GM19238 (cell line): ENCODE results near the gene HDGF.

Experiments used
- DNase-seq: peaks from one replicate; pipeline ENCODE4 v3.0.0; 2011; ENCODE audit warnings: low spot score; ENCODE audit not compliant: insufficient read length

The HDGF gene

GRCh38 chr1:156746728-156747631, 4.5 kb downstream of the HDGF start:
- DNase-seq = no peak

- DNase-seq = no peak
These were observed 5.1 kb downstream of the HDGF start for GRCh38 chr1:156746406-156746727.

GRCh38 chr1:156745881-156746280, 5.6 kb downstream of the HDGF start:
- no peak for DNase-seq

- no peak for DNase-seq
These were observed 6.6 kb downstream of the HDGF start for GRCh38 chr1:156744786-156745419.

- DNase-seq = no peak
These were observed 7.1 kb downstream of the HDGF start for GRCh38 chr1:156744344-156744743.

GRCh38 chr1:156743367-156744302, 7.8 kb downstream of the HDGF start:
- no peak for DNase-seq

- DNase-seq = no peak
These were observed 8.7 kb downstream of the HDGF start for GRCh38 chr1:156742801-156743200.

GRCh38 chr1:156742017-156742416, 9.5 kb downstream of the HDGF start:
- DNase-seq = no peak

GRCh38 chr1:156741481-156741983, 9.9 kb downstream of the HDGF start:
- no peak for DNase-seq

GRCh38 chr1:156740741-156741480, 10.6 kb downstream of the HDGF start, which contains the start of gene MRPL24:
MRPL24 (minus strand) TSS chr1:156741088; CDS start chr1:156738704, 2,384 bp downstream.
- peak; percentile 95 for DNase-seq

GRCh38 chr1:156740237-156740740, 11.2 kb downstream of the HDGF start:
- DNase-seq = no peak

- no peak for DNase-seq
These were observed 12.6 kb downstream of the HDGF start for GRCh38 chr1:156738916-156739315.

- no peak for DNase-seq
These were observed 13.1 kb downstream of the HDGF start for GRCh38 chr1:156738407-156738806.

- DNase-seq = no peak
These were observed 17.4 kb downstream of the HDGF start for GRCh38 chr1:156733989-156734584.

GRCh38 chr1:156728599-156729462, 22.6 kb downstream of the HDGF start, which contains the start of gene ISG20L2:
ISG20L2 (minus strand) TSS chr1:156728766; CDS start chr1:156727652, 1,114 bp downstream.
- peak; percentile 92 for DNase-seq

GRCh38 chr1:156727926-156728598, 23.4 kb downstream of the HDGF start, which contains the start of gene METTL25B:
METTL25B (plus strand) TSS chr1:156728469; CDS start chr1:156729105, 636 bp downstream.
- DNase-seq = peak; percentile 81

- DNase-seq = no peak
These were observed 24.0 kb downstream of the HDGF start for GRCh38 chr1:156727492-156727891.

- DNase-seq = no peak
These were observed 24.8 kb downstream of the HDGF start for GRCh38 chr1:156726549-156727226.
